GM10266 (cell line): Measurements from ENCODE around the gene ASXL2.

Experiments
- DNase-seq: peaks from one replicate; pipeline ENCODE4 v3.0.0; 2012; ENCODE audit errors: extremely low spot score
- CTCF ChIP-seq: IDR thresholded peaks from 2 replicates; pipeline ENCODE4 v1.5.1; 2012; ENCODE audit warnings: mild to moderate bottlenecking, low read depth; ENCODE audit not compliant: control insufficient read depth, insufficient read depth; ENCODE audit errors: missing control alignments

ASXL2 gene

GRCh38 chr2:25760297-25760696 is 118.0 kb downstream of the ASXL2 start:
- DNase-seq, result no peak
- no peak for TF ChIP-seq CTCF

GRCh38 chr2:25758348-25758747 is 119.9 kb downstream of the ASXL2 start:
- TF ChIP-seq CTCF, result no peak

GRCh38 chr2:25757906-25758305 is 120.4 kb downstream of the ASXL2 start:
- no peak for DNase-seq
- TF ChIP-seq CTCF, result no peak

More at GRCh38 chr2:25758348-25758747, 119.9 kb downstream of the ASXL2 start:
- no peak for DNase-seq

GRCh38 chr2:25756536-25756935 is 121.8 kb downstream of the ASXL2 start:
- TF ChIP-seq CTCF, result no peak
- no peak for DNase-seq

GRCh38 chr2:25749676-25750075 is 128.6 kb downstream of the ASXL2 start:
- no peak for TF ChIP-seq CTCF
- no peak for DNase-seq

- no peak for DNase-seq
- TF ChIP-seq CTCF, result no peak
Measured at GRCh38 chr2:25744055-25744454, 134.2 kb downstream of the ASXL2 start.

- TF ChIP-seq CTCF, result no peak
- no peak for DNase-seq
Measured at GRCh38 chr2:25743132-25743830, 135.0 kb downstream of the ASXL2 start.
